Panc1 (cell line): Measurements from ENCODE around the gene C1orf198. TPM values are rescaled to one million over a fixed set of nuclear protein-coding genes. Genes with fewer than 3 reads are reported as not detected.

Experiments
- ATAC-seq: fragments of 200-7000 bp; cut with Tn5 transposase; 2 replicates; pipeline ENCODE4 v1.9.1; 2020; ENCODE audit warnings: mild to moderate bottlenecking, moderate library complexity
- BruUV-seq: library from RNA; stranded (reverse); fragments of 400-500 nt; replicated peaks from 2 replicates; lab custom pipeline; 2021; lab: Mats Ljungman, UMichigan
- CTCF ChIA-PET: fragments of 300-600 bp; sonication (Branson Sonifier 250); formaldehyde crosslinking; loops from one replicate; lab custom pipeline; 2022; ENCODE audit warnings: antibody characterized with exemption; lab: Charles Lee
- POLR2A ChIA-PET: fragments of 300-600 bp; sonication (Branson Sonifier 250); formaldehyde crosslinking; loops from one replicate; lab custom pipeline; 2022; ENCODE audit warnings: antibody characterized with exemption; lab: Charles Lee
- DNase-seq: peaks from one replicate; pipeline ENCODE4 v3.0.0-alpha.2; 2010; ENCODE audit warnings: low read depth, low spot score
- H3K27ac ChIP-seq: 2 replicates; pipeline ENCODE4 v1.5.1; 2011; ENCODE audit warnings: mild to moderate bottlenecking, low read length, inconsistent platforms
- H3K27me3 ChIP-seq: fragments of 200-500 bp; sonication (Bioruptor generic); 2 replicates; pipeline ENCODE4 v1.6.0; 2014; ENCODE audit warnings: low read length, inconsistent platforms; ENCODE audit not compliant: control insufficient read depth, insufficient read depth
- H3K36me3 ChIP-seq: fragments of 200-500 bp; sonication (Bioruptor generic); 2 replicates; pipeline ENCODE4 v1.5.1; 2014; ENCODE audit warnings: inconsistent platforms, mild to moderate bottlenecking, low read length, moderate library complexity; ENCODE audit not compliant: control insufficient read depth, insufficient read depth
- H3K4me1 ChIP-seq: 2 replicates; pipeline ENCODE4 v1.5.1; 2011; ENCODE audit warnings: inconsistent platforms, mild to moderate bottlenecking, low read length, moderate library complexity; ENCODE audit not compliant: control insufficient read depth, insufficient read depth
- H3K4me3 ChIP-seq, 2 experiments: 2 replicates each; pipeline ENCODE4 v1.5.1; 2011 to 2012; ENCODE audit warnings: low read depth in 2 of 2, low read length in 2 of 2, mild to moderate bottlenecking in 2 of 2, inconsistent platforms in 1 of 2, moderate library complexity in 1 of 2
- H3K9me3 ChIP-seq: fragments of 200-500 bp; sonication (Bioruptor generic); 2 replicates; pipeline ENCODE4 v1.5.1; 2014; ENCODE audit warnings: low read depth, mild to moderate bottlenecking, inconsistent platforms, low read length, moderate library complexity; ENCODE audit not compliant: control insufficient read depth, insufficient read depth
- CTCF ChIP-seq: fragments of 450-650 bp; IDR thresholded peaks from 2 replicates; pipeline ENCODE4 v1.5.1; 2017; ENCODE audit warnings: mild to moderate bottlenecking
- POLR2AphosphoS5 ChIP-seq: IDR thresholded peaks from 2 replicates; pipeline ENCODE4 v1.6.1; 2012; ENCODE audit warnings: mild to moderate bottlenecking, low read depth, low read length, moderate library complexity
- REST ChIP-seq, 2 experiments: IDR thresholded peaks; 2 replicates each; pipeline ENCODE4 v1.6.1; 2011 to 2012; ENCODE audit warnings: low read depth in 2 of 2, control low read depth in 1 of 2, low read length in 1 of 2, mild to moderate bottlenecking in 1 of 2, moderate library complexity in 1 of 2; ENCODE audit not compliant: insufficient read depth in 1 of 2
- SIN3A ChIP-seq: IDR thresholded peaks from 2 replicates; pipeline ENCODE4 v1.6.1; 2012; ENCODE audit warnings: low read depth, mild to moderate bottlenecking, low read length, moderate library complexity, borderline replicate concordance; ENCODE audit not compliant: insufficient read depth
- TCF7L2 ChIP-seq: IDR thresholded peaks from 2 replicates; pipeline ENCODE4 v1.6.1; 2011; ENCODE audit warnings: mild to moderate bottlenecking, low read depth, low read length, inconsistent platforms
- in situ Hi-C: cut with HindIII; loops from 2 replicates; pipeline ENCODE4 v1.10.0; 2016; ENCODE audit warnings: low sequenced_read_pairs, low pct_unique_long_range_greater_than_20kb
- intact Hi-C: fragments of 100-400 bp; cut with micrococcal nuclease; formaldehyde crosslinking; loops from one replicate; pipeline ENCODE4 v1.10.0; 2022; ENCODE audit not compliant: unreplicated experiment
- total RNA-seq: library from RNA; stranded (reverse); gene quantifications from one replicate; pipeline ENCODE4 v1.2.1, GENCODE V29; 2021; ENCODE audit not compliant: unreplicated experiment

Gene C1orf198
- total RNA-seq, 1 experiment from 2014 or later = 33.6 TPM

- ChIA-PET CTCF (no interaction called here), POLR2A (no interaction called here)
- no peak for TF ChIP-seq SIN3A
- TF ChIP-seq POLR2AphosphoS5 = no peak
- no peak for TF ChIP-seq TCF7L2
- TF ChIP-seq REST (IDR thresholded peaks at IDR 0.05; ENCODE audit: insufficient read depth in 1 of 2, low read depth in 2 of 2, low read length in 1 of 2) = no peak
- no peak for TF ChIP-seq CTCF
- Histone ChIP-seq H3K27ac (no peak overlapping the region), H3K27me3 (peaks cover 5% of the 10 kb centered on the region; the same call in 1 of the 2 replicates), H3K4me1 (peaks cover 3% of the 10 kb centered on the region; the same call in 1 of the 2 replicates), H3K9me3 (no peaks in the 10 kb centered on the region), H3K36me3 (no peaks in the 10 kb centered on the region), H3K4me3 (no peak overlapping the region)
- no peak for ATAC-seq
- DNase-seq = no peak
- intact Hi-C loops (no loop called here), in situ Hi-C loops (no loop called here)
- no TSS peak for BruUV-seq
Observed at GRCh38 chr1:230879778-230880177, 11.5 kb upstream of the C1orf198 start.

GRCh38 chr1:230878591-230878990 lies 10.3 kb upstream of the C1orf198 start:
- Histone ChIP-seq H3K36me3 (no peaks in the 10 kb centered on the region), H3K27ac (no peak overlapping the region), H3K4me1 (peaks cover 3% of the 10 kb centered on the region; the same call in 1 of the 2 replicates), H3K9me3 (no peaks in the 10 kb centered on the region), H3K4me3 (no peak overlapping the region), H3K27me3 (peaks cover 5% of the 10 kb centered on the region; the same call in 1 of the 2 replicates)
- ChIA-PET CTCF (no interaction called here), POLR2A (no interaction called here)
- BruUV-seq = no TSS peak
- no peak for DNase-seq
- no peak for ATAC-seq
- in situ Hi-C loops = no loop called here
- TF ChIP-seq TCF7L2 (no peak), REST (IDR thresholded peaks at IDR 0.05; ENCODE audit: insufficient read depth in 1 of 2, low read depth in 2 of 2, low read length in 1 of 2) (no peak), CTCF (no peak), POLR2AphosphoS5 (no peak), SIN3A (no peak)
- intact Hi-C loops = no loop called here
